HG03025 (cell line): ENCODE data around the gene HNRNPUL2.
A peak's percentile ranks its signal among the peaks of the same experiment; 100 is the strongest.

Experiments used
- ATAC-seq: cut with Tn5 transposase; IDR thresholded peaks from one replicate; pipeline ENCODE4 v1.9.1; 2021; ENCODE audit warnings: mild to moderate bottlenecking, moderate library complexity; ENCODE audit not compliant: unreplicated experiment, low FRiP score

The HNRNPUL2 gene

GRCh38 chr11:62671608-62672389, 55.5 kb downstream of the HNRNPUL2 start, which contains the start of the genes LBHD1 and UQCC3:
Gene LBHD1, minus strand, starts transcription at chr11:62672267. Its CDS starts 2,236 bp downstream, at chr11:62670031.
Gene UQCC3, plus strand, starts transcription at chr11:62671673. Its CDS starts 73 bp downstream, at chr11:62671746.
- ATAC-seq: peak; percentile 42

- ATAC-seq: peak; percentile 3
Measured at GRCh38 chr11:62671236-62671607, 56.0 kb downstream of the HNRNPUL2 start.

GRCh38 chr11:62669420-62670161, 57.7 kb downstream of the HNRNPUL2 start:
- ATAC-seq: no peak

GRCh38 chr11:62667460-62667859, 59.8 kb downstream of the HNRNPUL2 start:
- no peak for ATAC-seq

GRCh38 chr11:62666259-62666926, 60.9 kb downstream of the HNRNPUL2 start:
- ATAC-seq: no peak

GRCh38 chr11:62665599-62666258, 61.5 kb downstream of the HNRNPUL2 start:
- no peak for ATAC-seq

- peak; percentile 65 for ATAC-seq
Measured at GRCh38 chr11:62665075-62665598, 62.1 kb downstream of the HNRNPUL2 start, which contains the start of the genes C11orf98 and CSKMT. Gene C11orf98, minus strand, starts transcription at chr11:62665210. Its CDS starts 41 bp downstream, at chr11:62665169. Gene CSKMT, plus strand, starts transcription at chr11:62665312. Its CDS starts 568 bp downstream, at chr11:62665880.

GRCh38 chr11:62664405-62665074, 62.7 kb downstream of the HNRNPUL2 start:
- ATAC-seq: peak; percentile 29
